Endometrial microvascular endothelial cells (primary cell): ENCODE results near the gene PTPA. TPM values are rescaled to one million over a fixed set of nuclear protein-coding genes. Genes with fewer than 3 reads are reported as not detected.

Experiments used
- in situ Hi-C: cut with HindIII; loops from 2 replicates; pipeline ENCODE4 v1.10.0; 2017; ENCODE audit warnings: low sequenced_read_pairs, low pct_unique_long_range_greater_than_20kb; ENCODE audit errors: inconsistent ontology term
- total RNA-seq: library from RNA; depleted of rRNA; stranded (reverse); fragments of >200 nt; gene quantifications from one replicate; pipeline ENCODE4 v1.2.3, GENCODE V29; 2015; ENCODE audit errors: inconsistent ontology term

Gene PTPA
- total RNA-seq, 1 donor from 2014 or later = 163 TPM

GRCh38 chr9:129080601-129081387 lies 30.4 kb upstream of the PTPA start, which contains the start of gene DOLPP1:
Gene DOLPP1 (plus strand): TSS chr9:129081111. CDS start chr9:129081132, 21 bp downstream.
- in situ Hi-C loops = no loop called here

- in situ Hi-C loops = no loop called here
Measured at GRCh38 chr9:129081388-129081904, 29.8 kb upstream of the PTPA start.

GRCh38 chr9:129084087-129084486 lies 27.1 kb upstream of the PTPA start:
- in situ Hi-C loops = no loop called here

GRCh38 chr9:129089246-129089645 lies 22.0 kb upstream of the PTPA start:
- in situ Hi-C loops = no loop called here

- in situ Hi-C loops = no loop called here
Measured at GRCh38 chr9:129093602-129094386, 17.4 kb upstream of the PTPA start.

- in situ Hi-C loops = no loop called here
Measured at GRCh38 chr9:129094387-129095169, 16.6 kb upstream of the PTPA start.

GRCh38 chr9:129095170-129095667 lies 16.0 kb upstream of the PTPA start:
- in situ Hi-C loops = no loop called here

GRCh38 chr9:129095908-129096307 lies 15.3 kb upstream of the PTPA start:
- in situ Hi-C loops = no loop called here

GRCh38 chr9:129097671-129098306 lies 13.4 kb upstream of the PTPA start:
- in situ Hi-C loops = no loop called here

- in situ Hi-C loops = no loop called here
Measured at GRCh38 chr9:129098328-129098727, 12.9 kb upstream of the PTPA start.

GRCh38 chr9:129100383-129101169 lies 10.6 kb upstream of the PTPA start:
- in situ Hi-C loops = no loop called here

GRCh38 chr9:129101279-129101678 lies 9.9 kb upstream of the PTPA start:
- in situ Hi-C loops = no loop called here

- in situ Hi-C loops = no loop called here
Measured at GRCh38 chr9:129102095-129102525, 9.1 kb upstream of the PTPA start.

GRCh38 chr9:129102791-129103594 lies 8.2 kb upstream of the PTPA start:
- in situ Hi-C loops = no loop called here

- in situ Hi-C loops = no loop called here
Measured at GRCh38 chr9:129103595-129103965, 7.6 kb upstream of the PTPA start.

GRCh38 chr9:129104051-129104450 lies 7.2 kb upstream of the PTPA start:
- in situ Hi-C loops = no loop called here
